GM20000 (cell line): ENCODE results near the gene CSMD2.

ENCODE experiments used
- DNase-seq: peaks from one replicate; pipeline ENCODE4 v3.0.0; 2012; ENCODE audit warnings: low spot score
- CTCF ChIP-seq: IDR thresholded peaks from 2 replicates; pipeline ENCODE4 v1.5.1; 2012; ENCODE audit warnings: mild to moderate bottlenecking, control low read depth; ENCODE audit errors: extremely low read depth, missing control alignments

Gene CSMD2

DNA sequence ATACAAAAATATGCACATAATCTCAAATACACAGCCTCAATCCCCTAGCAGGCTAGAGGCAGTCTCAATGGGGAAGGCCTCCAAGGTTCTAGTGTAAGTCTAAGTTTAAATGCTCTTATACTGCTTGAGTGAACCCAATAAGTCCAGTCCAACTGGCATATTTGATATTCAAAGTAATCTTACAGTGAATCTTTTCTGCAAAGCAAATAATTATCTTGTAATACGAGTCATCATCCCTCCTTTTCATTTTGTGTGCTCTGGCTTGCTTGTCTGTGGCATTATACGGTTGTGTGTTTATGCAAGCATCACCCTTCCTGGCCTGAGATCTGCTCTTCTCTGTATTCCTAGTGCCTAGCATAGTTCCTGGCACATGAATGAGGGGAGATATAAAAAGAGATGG is 468.1 kb downstream of the CSMD2 start:
- no peak for DNase-seq
- TF ChIP-seq CTCF: no peak

DNA sequence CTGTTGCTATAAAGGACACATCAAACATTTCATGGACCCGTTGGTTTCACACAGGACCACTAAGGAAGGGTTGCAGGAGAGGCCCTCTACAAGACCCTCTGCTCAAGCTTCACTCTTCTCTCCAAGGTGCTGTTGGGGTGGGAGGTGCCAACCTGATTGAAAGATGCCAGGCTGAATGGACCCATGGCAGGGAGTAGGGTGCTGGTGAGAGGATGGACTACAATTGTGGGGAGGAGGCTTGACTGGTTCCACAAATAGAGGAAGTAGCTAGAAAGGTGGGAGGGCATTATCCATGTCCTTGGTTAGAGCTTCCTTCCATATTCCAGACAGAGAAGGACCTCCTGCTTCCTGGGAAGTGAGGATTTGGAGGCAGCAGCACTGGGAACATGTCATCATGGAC is 468.7 kb downstream of the CSMD2 start:
- no peak for DNase-seq
- no peak for TF ChIP-seq CTCF

- TF ChIP-seq CTCF: no peak
- DNase-seq: no peak
These were observed 472.5 kb downstream of the CSMD2 start for GRCh38 chr1:33692206-33693188.

DNA sequence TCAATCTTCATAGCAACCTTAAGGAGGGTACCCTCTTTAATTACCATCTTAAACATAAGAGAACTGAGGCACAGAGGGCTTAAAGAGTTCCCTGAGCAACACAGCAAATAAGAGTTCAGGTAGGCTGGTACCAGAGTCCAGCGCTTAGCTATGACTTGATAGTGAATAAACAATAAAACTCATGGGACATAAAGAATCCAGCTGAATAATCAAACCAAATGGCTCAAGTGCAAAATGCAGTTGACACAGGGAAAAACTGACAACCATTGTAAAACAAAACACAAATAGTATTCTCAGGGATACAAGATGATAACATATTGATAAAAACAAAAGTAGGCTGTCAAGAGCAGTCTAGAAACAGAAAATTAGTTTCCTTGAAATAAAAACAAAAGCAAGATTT is 478.0 kb downstream of the CSMD2 start:
- DNase-seq: no peak
- no peak for TF ChIP-seq CTCF

DNA sequence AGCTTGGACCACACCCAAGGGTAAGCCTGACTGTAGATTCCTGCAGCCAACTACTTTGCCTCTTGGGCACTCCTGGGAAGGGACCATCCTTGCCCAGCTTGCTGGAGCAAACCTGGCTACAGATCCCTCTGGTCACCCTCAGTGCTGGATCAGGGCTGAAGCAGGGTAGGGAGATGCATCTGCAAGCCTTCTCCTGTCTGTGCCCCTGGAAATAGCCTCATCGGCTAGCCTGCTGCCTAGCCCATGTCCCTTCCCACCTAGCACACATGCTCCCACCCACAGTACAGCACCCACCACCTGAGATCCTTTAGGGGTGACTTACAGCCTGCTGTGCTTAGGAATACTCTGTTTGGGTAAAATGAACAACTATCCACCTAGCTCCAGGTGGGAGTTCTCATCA is 478.5 kb downstream of the CSMD2 start:
- no peak for TF ChIP-seq CTCF
- DNase-seq: no peak

GRCh38 chr1:33685256-33685655 is 479.8 kb downstream of the CSMD2 start:
- TF ChIP-seq CTCF: no peak
- no peak for DNase-seq

DNA sequence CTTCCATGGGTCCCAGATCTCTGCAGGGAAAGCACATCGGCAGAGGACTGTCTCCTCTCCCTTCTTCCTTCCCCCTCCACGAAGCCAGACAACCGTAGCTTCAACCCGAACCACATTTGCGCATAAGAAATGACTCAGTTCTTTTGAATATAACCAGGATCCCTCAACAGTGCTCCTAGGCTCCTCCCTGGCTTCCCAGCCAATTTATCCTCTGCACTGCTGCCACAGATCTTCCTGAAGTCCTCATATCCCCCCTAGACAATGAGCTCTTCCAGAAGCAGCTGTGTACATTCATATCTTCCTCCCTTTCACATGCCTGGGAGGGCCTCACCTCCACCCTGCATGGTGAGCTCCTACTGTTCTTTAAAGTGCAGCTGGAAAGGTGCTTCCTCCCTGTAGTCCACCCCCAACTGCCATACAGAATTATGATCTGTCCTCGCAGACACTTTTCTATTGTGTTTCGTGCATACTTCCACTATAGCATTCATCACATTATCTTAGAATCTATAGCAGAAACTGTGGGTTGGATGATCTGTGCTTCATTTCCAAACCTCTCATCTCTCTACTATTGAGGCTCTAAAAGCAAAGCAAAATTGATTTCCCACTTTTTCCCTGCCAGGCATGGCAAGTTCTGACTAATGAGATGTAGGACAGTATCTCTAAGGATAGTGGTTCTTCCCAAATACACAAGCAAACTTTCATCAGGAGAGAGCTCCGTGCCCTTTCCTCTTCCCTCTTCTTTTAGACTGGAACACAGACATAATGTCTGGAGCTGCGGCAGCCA is 480.4 kb downstream of the CSMD2 start:
- no peak for TF ChIP-seq CTCF
- DNase-seq: no peak
